Cerebellar cortex (tissue), 1 donor: Measurements from ENCODE around the gene AKR1C8.

Source experiments
- DNase-seq: peaks from one replicate; pipeline ENCODE4 v3.0.0-alpha.2; 2015; ENCODE audit warnings: low spot score

The AKR1C8 gene

GRCh38 chr10:5107860-5108526, 77.0 kb downstream of the AKR1C8 start:
- DNase-seq, result no peak

GRCh38 chr10:5106553-5106952, 78.4 kb downstream of the AKR1C8 start:
- no peak for DNase-seq

- DNase-seq, result no peak
These were observed 79.3 kb downstream of the AKR1C8 start for GRCh38 chr10:5105626-5106025.
